GM21390 (cell line): ENCODE measurements around the gene PDK2.

ENCODE experiments used
- ATAC-seq: cut with Tn5 transposase; IDR thresholded peaks from one replicate; pipeline ENCODE4 v1.9.1; 2021; ENCODE audit not compliant: unreplicated experiment

PDK2 gene

GRCh38 chr17:50078430-50078829, 16.7 kb upstream of the PDK2 start:
- ATAC-seq = no peak

GRCh38 chr17:50079334-50080095, 15.6 kb upstream of the PDK2 start:
- no peak for ATAC-seq

- no peak for ATAC-seq
Measured at GRCh38 chr17:50080096-50080480, 15.1 kb upstream of the PDK2 start.

- no peak for ATAC-seq
Measured at GRCh38 chr17:50080827-50081226, 14.3 kb upstream of the PDK2 start.

- no peak for ATAC-seq
Measured at GRCh38 chr17:50081757-50082156, 13.4 kb upstream of the PDK2 start.

GRCh38 chr17:50087246-50087911, 7.8 kb upstream of the PDK2 start:
- ATAC-seq = no peak

GRCh38 chr17:50087912-50088405, 7.2 kb upstream of the PDK2 start:
- no peak for ATAC-seq

GRCh38 chr17:50088952-50089825, 6.0 kb upstream of the PDK2 start:
- ATAC-seq = no peak

- ATAC-seq = no peak
Measured at GRCh38 chr17:50090071-50090470, 5.1 kb upstream of the PDK2 start.

- ATAC-seq = no peak
Measured at GRCh38 chr17:50090971-50091917, 3.9 kb upstream of the PDK2 start.

GRCh38 chr17:50091918-50092285, 3.2 kb upstream of the PDK2 start:
- ATAC-seq = no peak

- no peak for ATAC-seq
Measured at GRCh38 chr17:50093246-50093645, 1.9 kb upstream of the PDK2 start.

- ATAC-seq = no peak
Measured at GRCh38 chr17:50093807-50094206, 1.3 kb upstream of the PDK2 start.

GRCh38 chr17:50094243-50094752, 853 bp upstream of the PDK2 start:
- ATAC-seq = no peak

GRCh38 chr17:50095626-50096037, 481 bp downstream of the PDK2 start:
- no peak for ATAC-seq

- ATAC-seq = no peak
Measured at GRCh38 chr17:50096092-50096491, 941 bp downstream of the PDK2 start.

- no peak for ATAC-seq
Measured at GRCh38 chr17:50096758-50097157, 1.6 kb downstream of the PDK2 start.

GRCh38 chr17:50097455-50097854, 2.3 kb downstream of the PDK2 start:
- ATAC-seq = no peak

GRCh38 chr17:50097926-50098325, 2.8 kb downstream of the PDK2 start:
- ATAC-seq = no peak

- ATAC-seq = no peak
Measured at GRCh38 chr17:50098583-50098982, 3.4 kb downstream of the PDK2 start.
